ENCODE data around the gene ASB10. TPM values are rescaled to one million over a fixed set of nuclear protein-coding genes. Genes with fewer than 3 reads are reported as not detected.

Gene ASB10
- polyA plus RNA-seq, 3 donors from 2014 or later: not detected

- peaks cover 0 to 3% (median 3%) of the 10 kb centered on the region in 3 donors for H3K36me3 Mint-ChIP-seq
- DNase-seq: no peak
- H3K27ac Mint-ChIP-seq: no peak overlapping the region
- no peak overlapping the region for H3K4me3 Mint-ChIP-seq
- no peaks in the 10 kb centered on the region for H3K9me3 Mint-ChIP-seq
- peaks cover 0 to 4% (median 4%) of the 10 kb centered on the region in 3 donors for H3K27me3 Mint-ChIP-seq (ENCODE audit: low read depth in 3 of 3)
- H3K4me1 Mint-ChIP-seq: no peaks in the 10 kb centered on the region
Observed at GRCh38 chr7:151129960-151130591, 57.0 kb downstream of the ASB10 start.

GRCh38 chr7:151129117-151129959 lies 57.7 kb downstream of the ASB10 start:
- no peaks in the 10 kb centered on the region for H3K4me1 Mint-ChIP-seq
- no peak overlapping the region for H3K27ac Mint-ChIP-seq
- no peak overlapping the region for H3K4me3 Mint-ChIP-seq
- no peak for DNase-seq
- H3K9me3 Mint-ChIP-seq: no peaks in the 10 kb centered on the region
- H3K36me3 Mint-ChIP-seq: peaks cover 0 to 5% (median 3%) of the 10 kb centered on the region in 3 donors
- peaks cover 0 to 4% (median 4%) of the 10 kb centered on the region in 3 donors for H3K27me3 Mint-ChIP-seq (ENCODE audit: low read depth in 3 of 3)

GRCh38 chr7:151128716-151129115 lies 58.3 kb downstream of the ASB10 start:
- peaks cover 0 to 11% (median 3%) of the 10 kb centered on the region in 3 donors for H3K36me3 Mint-ChIP-seq
- no peaks in the 10 kb centered on the region for H3K4me1 Mint-ChIP-seq
- no peak overlapping the region for H3K27ac Mint-ChIP-seq
- H3K4me3 Mint-ChIP-seq: no peak overlapping the region
- no peaks in the 10 kb centered on the region for H3K9me3 Mint-ChIP-seq
- peaks cover 0 to 4% (median 4%) of the 10 kb centered on the region in 3 donors for H3K27me3 Mint-ChIP-seq (ENCODE audit: low read depth in 3 of 3)
- no peak for DNase-seq

GRCh38 chr7:151128144-151128543 lies 58.9 kb downstream of the ASB10 start:
- Mint-ChIP-seq H3K36me3 (peaks cover 0 to 12% (median 3%) of the 10 kb centered on the region in 3 donors), H3K27me3 (ENCODE audit: low read depth in 3 of 3) (peaks cover 2 to 5% (median 4%) of the 10 kb centered on the region in 3 donors), H3K27ac (no peak overlapping the region), H3K9me3 (no peaks in the 10 kb centered on the region), H3K4me1 (no peaks in the 10 kb centered on the region), H3K4me3 (no peak overlapping the region)
- DNase-seq: no peak

GRCh38 chr7:151126491-151127137 lies 60.4 kb downstream of the ASB10 start:
- Mint-ChIP-seq H3K4me1 (no peaks in the 10 kb centered on the region), H3K36me3 (peaks cover 1 to 13% (median 3%) of the 10 kb centered on the region in 3 donors), H3K27ac (no peak overlapping the region), H3K9me3 (no peaks in the 10 kb centered on the region), H3K27me3 (ENCODE audit: low read depth in 3 of 3) (peaks cover 0 to 4% (median 2%) of the 10 kb centered on the region in 3 donors), H3K4me3 (no peak overlapping the region)
- no peak for DNase-seq

- Mint-ChIP-seq H3K36me3 (peaks cover 4 to 16% (median 6%) of the 10 kb centered on the region in 3 donors), H3K9me3 (no peaks in the 10 kb centered on the region), H3K27ac (no peak overlapping the region), H3K27me3 (ENCODE audit: low read depth in 3 of 3) (peaks cover 0 to 4% (median 2%) of the 10 kb centered on the region in 3 donors), H3K4me3 (no peak overlapping the region), H3K4me1 (no peaks in the 10 kb centered on the region)
- no peak for DNase-seq
Observed at GRCh38 chr7:151125846-151126481, 61.1 kb downstream of the ASB10 start.

Other genes with a start within 250 kb of the ASB10 start
- not detected for gene KCNH2, start 208.9 kb downstream of the ASB10 start, polyA plus RNA-seq
- gene NOS3, start 196.2 kb downstream of the ASB10 start, polyA plus RNA-seq: 1 to 10 TPM in 2 of 3 donors, under 1 TPM in 1; 0.21 to 4.9 (median 2.4) TPM
- gene ATG9B, start 162.8 kb downstream of the ASB10 start, polyA plus RNA-seq: 1 to 10 TPM in 2 of 3 donors, not detected in 1; 1.9 to 5.7 TPM
- 10 to 100 TPM; 17.6 to 26.5 (median 23.3) TPM for gene ABCB8, start 158.8 kb downstream of the ASB10 start, polyA plus RNA-seq
- gene ASIC3, start 138.7 kb downstream of the ASB10 start, polyA plus RNA-seq: not detected
- gene CDK5, start 129.4 kb downstream of the ASB10 start, polyA plus RNA-seq: 10 to 100 TPM; 15.6 to 18.9 (median 17.9) TPM
- gene SLC4A2, start 127.7 kb downstream of the ASB10 start, polyA plus RNA-seq: 10 to 100 TPM in 2 of 3 donors, 1 to 10 TPM in 1; 6.7 to 19.8 (median 10.9) TPM
- 10 to 100 TPM; 49.0 to 57.6 (median 51.2) TPM for gene FASTK, start 106.4 kb downstream of the ASB10 start, polyA plus RNA-seq
- 10 to 100 TPM; 47.5 to 57.5 (median 49.6) TPM for gene TMUB1, start 103.8 kb downstream of the ASB10 start, polyA plus RNA-seq
- gene AGAP3, start 100.8 kb downstream of the ASB10 start, polyA plus RNA-seq: 1 to 10 TPM; 2.8 to 6.3 (median 4.3) TPM
- gene GBX1, start 19.6 kb downstream of the ASB10 start, polyA plus RNA-seq: not detected
- gene H2BK1, start 23.2 kb upstream of the ASB10 start, polyA plus RNA-seq: not detected
- gene ABCF2, start 40.0 kb upstream of the ASB10 start, polyA plus RNA-seq: 10 to 100 TPM; 24.2 to 35.4 (median 31.7) TPM
- 10 to 100 TPM; 23.0 to 39.2 (median 35.4) TPM for gene CHPF2, start 45.2 kb upstream of the ASB10 start, polyA plus RNA-seq
- gene SMARCD3, start 61.4 kb upstream of the ASB10 start, polyA plus RNA-seq: 1 to 10 TPM; 1.2 to 3.9 (median 2.6) TPM
- gene NUB1, start 154.6 kb upstream of the ASB10 start, polyA plus RNA-seq: 10 to 100 TPM; 49.8 to 85.4 (median 77.4) TPM
- gene WDR86, start 222.8 kb upstream of the ASB10 start, polyA plus RNA-seq: 1 to 10 TPM in 2 of 3 donors, under 1 TPM in 1; 0.75 to 2.2 (median 2.2) TPM

Data from immature natural killer cell (primary cell).